Cardiac muscle cell (in vitro differentiated cells and primary cell): Measurements from ENCODE around the gene IQSEC3. TPM values are rescaled to one million over a fixed set of nuclear protein-coding genes. Genes with fewer than 3 reads are reported as not detected.
"Not testable (repeated sequence)": the region's sequence is repeated elsewhere in the genome, so short reads cannot be mapped to it uniquely, and the experiment has no call there.

ENCODE experiments used
- DNase-seq, 2 donors: peaks; one replicate each; pipeline versions ENCODE4 v3.0.0 to v3.0.0-alpha.2; 2010 to 2017; ENCODE audit warnings: low read depth in 1 of 2, low spot score in 1 of 2
- H3K27ac ChIP-seq: fragments of 200-600 bp; sonication (generic); 2 replicates; pipeline ENCODE4 v1.5.1; 2016
- H3K27me3 ChIP-seq: fragments of 200-600 bp; sonication (generic); 2 replicates; pipeline ENCODE4 v1.6.0; 2016; ENCODE audit warnings: control low read depth
- H3K36me3 ChIP-seq: fragments of 200-600 bp; sonication (generic); 2 replicates; pipeline ENCODE4 v1.5.1; 2016; ENCODE audit warnings: control low read depth
- H3K4me1 ChIP-seq: fragments of 200-600 bp; sonication (generic); 2 replicates; pipeline ENCODE4 v1.8.1; 2017; ENCODE audit warnings: low read depth, mild to moderate bottlenecking, mixed run types
- H3K4me3 ChIP-seq: fragments of 200-600 bp; sonication (generic); 2 replicates; pipeline ENCODE4 v1.5.1; 2016; ENCODE audit warnings: mild to moderate bottlenecking
- H3K9me3 ChIP-seq: fragments of 200-600 bp; sonication (generic); 2 replicates; pipeline ENCODE4 v1.5.1; 2017; ENCODE audit warnings: low read depth, mild to moderate bottlenecking, control low read depth
- polyA plus RNA-seq: library from polyadenylated mRNA; unstranded; fragments of >200 nt; fragmentation: Nextera tagmentation; extraction: Ambion mirVana; gene quantifications from 2 replicates; pipeline ENCODE4 v1.2.1, GENCODE V29; 2016
- total RNA-seq: library from RNA; depleted of rRNA; stranded (reverse); fragments of >200 nt; gene quantifications from 2 replicates; pipeline ENCODE4 v1.2.3, GENCODE V29; 2016
- TF ChIP-seq, protein P1 (sequence below): IDR thresholded peaks from 2 replicates; pipeline ENCODE4 v1.5.1; 2012; ENCODE audit warnings: low read depth, mild to moderate bottlenecking, low read length

IQSEC3 gene
- total and polyA plus RNA-seq, 2 experiments from 2014 or later, result 0.42 to 2.7 TPM

DNA sequence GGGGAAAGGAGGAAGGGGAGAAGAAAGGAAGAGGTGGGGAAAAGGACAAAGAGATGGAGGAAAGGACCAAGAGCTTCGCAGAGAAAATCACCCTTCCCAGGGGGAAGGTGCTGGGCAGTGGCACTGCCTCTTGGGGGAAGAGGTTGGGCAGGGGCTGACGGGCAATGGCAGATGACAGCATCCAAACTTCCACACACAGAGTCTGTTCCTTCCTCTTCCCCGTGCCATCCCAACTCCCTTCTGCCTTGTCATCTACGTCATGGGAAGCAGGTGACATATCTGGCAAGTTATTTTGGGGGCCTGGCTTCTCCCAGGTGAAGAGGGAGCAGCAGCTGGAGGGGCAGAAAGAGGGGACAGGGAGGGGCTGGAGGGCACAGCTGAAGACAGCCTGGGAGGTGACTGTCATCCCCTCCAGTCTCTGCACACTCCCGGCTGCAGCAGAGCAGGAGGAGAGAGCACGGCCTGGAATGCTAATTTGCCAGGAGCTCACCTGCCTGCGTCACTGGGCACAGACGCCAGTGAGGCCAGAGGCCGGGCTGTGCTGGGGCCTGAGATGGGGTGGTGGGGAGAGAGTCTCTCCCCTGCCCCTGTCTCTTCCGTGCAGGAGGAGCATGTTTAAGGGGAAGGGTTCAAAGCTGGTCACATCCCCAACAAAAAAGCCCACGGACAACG, 43.9 kb upstream of the IQSEC3 start:
- Histone ChIP-seq H3K4me3 (no peak overlapping the region), H3K4me1 (no peaks in the 10 kb centered on the region), H3K9me3 (no peaks in the 10 kb centered on the region), H3K36me3 (no peaks in the 10 kb centered on the region), H3K27me3 (no peaks in the 10 kb centered on the region), H3K27ac (no peak overlapping the region)
- TF ChIP-seq, protein P1, sequence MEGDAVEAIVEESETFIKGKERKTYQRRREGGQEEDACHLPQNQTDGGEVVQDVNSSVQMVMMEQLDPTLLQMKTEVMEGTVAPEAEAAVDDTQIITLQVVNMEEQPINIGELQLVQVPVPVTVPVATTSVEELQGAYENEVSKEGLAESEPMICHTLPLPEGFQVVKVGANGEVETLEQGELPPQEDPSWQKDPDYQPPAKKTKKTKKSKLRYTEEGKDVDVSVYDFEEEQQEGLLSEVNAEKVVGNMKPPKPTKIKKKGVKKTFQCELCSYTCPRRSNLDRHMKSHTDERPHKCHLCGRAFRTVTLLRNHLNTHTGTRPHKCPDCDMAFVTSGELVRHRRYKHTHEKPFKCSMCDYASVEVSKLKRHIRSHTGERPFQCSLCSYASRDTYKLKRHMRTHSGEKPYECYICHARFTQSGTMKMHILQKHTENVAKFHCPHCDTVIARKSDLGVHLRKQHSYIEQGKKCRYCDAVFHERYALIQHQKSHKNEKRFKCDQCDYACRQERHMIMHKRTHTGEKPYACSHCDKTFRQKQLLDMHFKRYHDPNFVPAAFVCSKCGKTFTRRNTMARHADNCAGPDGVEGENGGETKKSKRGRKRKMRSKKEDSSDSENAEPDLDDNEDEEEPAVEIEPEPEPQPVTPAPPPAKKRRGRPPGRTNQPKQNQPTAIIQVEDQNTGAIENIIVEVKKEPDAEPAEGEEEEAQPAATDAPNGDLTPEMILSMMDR, result no peak
- no peak for DNase-seq

DNA sequence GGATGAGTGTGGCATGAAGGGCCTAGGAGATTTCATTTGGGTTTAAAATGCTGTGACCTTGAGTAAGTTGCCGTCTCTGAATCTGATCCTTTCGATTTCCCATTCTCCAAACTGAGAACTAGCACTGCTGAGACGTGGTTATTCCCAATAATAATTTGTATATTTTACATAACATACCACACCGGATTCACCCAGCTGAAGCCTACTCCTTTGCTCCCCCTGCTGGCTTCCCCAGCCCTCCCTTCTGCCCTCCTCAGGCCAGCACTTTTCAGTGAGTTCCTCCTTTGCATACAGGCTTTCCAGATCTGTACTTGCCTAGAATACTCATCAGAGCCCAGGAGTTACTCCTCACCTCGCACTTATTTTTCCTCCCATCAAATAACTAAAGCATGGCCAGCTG, 38.7 kb upstream of the IQSEC3 start:
- not testable (repeated sequence) for H3K4me3 ChIP-seq, DNase-seq, H3K4me1 ChIP-seq, H3K9me3 ChIP-seq, H3K36me3 ChIP-seq, H3K27ac ChIP-seq, H3K27me3 ChIP-seq

DNA sequence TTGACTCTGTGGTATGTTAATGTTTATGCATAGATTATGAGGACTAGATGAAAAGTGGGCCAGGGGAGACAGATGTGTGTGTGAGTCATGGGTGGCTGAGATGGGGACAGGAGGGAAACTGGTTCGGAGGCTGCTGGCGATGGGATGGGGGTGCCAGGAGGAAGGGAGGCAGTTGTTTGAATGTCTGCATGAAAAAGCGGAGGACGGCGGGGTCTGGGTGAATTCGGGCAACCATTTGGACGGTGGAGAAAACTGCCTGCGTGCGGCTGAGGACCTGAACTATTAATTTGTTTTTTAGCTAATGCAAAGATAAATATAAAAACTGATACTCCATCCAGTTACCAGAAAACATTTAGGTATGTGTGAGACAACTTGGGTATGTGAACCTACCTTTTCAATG, 27.8 kb upstream of the IQSEC3 start:
- not testable (repeated sequence) for DNase-seq, H3K27me3 ChIP-seq, H3K9me3 ChIP-seq, H3K27ac ChIP-seq, H3K4me1 ChIP-seq, H3K36me3 ChIP-seq, H3K4me3 ChIP-seq

DNA sequence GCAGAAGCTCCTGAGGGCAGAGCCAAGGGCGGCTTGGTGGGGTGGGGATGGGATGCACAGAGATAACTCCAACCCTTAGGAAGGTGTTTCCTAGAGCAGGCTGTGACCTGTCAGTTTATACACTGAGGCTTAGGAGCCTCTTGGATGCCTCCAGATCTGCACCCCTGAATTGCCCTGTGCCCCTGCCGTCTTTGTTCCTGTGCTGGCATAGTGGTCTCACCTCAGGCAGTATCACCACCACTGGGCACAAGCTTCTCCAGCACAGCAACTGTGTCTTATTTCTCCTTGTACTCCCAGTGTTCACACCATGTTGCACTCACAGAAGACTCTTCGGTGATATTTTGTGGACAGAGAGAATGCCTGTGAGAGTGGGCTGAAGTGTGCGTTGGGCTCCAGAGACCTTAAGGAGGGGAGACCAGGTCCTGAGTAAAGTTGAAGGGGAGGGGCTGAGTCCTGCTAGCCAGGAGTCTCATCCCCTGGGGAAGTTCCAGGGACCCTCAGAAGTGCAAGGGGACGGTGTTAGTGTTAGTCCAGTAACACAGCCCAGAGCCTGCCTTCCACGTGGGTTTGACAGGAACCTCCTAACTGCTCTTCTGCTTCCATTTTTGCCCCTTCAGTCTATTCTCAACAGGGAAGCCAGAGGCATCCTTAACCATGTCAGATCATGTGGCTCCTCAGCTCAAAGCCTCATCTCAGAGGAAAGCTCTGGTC, 26.9 kb upstream of the IQSEC3 start:
- H3K36me3 ChIP-seq, H3K27me3 ChIP-seq, H3K4me1 ChIP-seq, H3K4me3 ChIP-seq, H3K27ac ChIP-seq, DNase-seq, H3K9me3 ChIP-seq: not testable (repeated sequence)

DNA sequence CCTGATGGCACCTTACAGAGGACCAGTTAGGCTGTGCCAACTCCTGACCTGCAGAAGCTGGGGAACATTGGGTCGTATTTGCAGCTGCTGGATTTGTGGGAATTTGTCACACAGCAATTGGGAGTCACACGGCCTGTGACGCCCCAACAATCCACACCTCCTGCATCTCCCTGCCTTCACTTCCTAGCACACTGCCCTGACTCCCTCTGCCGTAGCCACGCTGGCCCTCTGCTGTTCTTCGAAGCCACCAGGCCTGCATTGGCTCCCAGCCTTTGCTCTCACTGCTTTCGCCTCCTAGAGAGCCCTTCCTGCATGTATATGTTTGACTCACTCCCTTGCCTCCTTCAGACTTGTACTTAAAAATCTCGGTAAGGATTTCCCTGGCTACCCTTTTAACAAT, 22.2 kb upstream of the IQSEC3 start:
- H3K36me3 ChIP-seq, H3K27ac ChIP-seq, DNase-seq, H3K4me3 ChIP-seq, H3K4me1 ChIP-seq, H3K9me3 ChIP-seq, H3K27me3 ChIP-seq: not testable (repeated sequence)

DNA sequence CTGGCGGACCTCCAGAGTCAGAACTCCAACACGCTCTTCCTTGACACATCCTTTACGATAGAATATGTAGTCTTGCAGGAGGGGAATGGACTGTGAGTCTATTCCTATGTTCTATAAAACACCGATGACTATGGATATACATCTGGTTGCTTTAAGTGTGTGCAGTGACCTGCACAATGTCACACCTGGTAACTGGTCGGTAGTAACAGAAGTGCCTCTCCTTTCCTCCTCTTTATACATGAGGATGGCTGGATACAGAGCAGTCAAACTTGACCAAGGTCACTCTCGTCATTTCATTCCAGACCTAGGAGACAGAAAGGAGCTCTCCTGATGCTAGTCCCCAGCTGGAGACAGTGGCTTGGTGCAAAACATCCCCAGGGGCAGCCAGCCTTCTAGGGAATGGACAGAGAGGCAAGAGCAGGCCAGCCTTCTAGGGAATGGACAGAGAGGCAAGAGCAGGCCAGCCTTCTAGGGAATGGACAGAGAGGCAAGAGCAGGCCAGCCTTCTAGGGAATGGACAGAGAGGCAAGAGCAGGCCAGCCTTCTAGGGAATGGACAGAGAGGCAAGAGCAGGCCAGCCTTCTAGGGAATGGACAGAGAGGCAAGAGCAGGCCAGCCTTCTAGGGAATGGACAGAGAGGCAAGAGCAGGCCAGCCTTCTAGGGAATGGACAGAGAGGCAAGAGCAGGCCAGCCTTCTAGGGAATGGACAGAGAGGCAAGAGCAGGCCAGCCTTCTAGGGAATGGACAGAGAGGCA, 21.2 kb upstream of the IQSEC3 start:
- H3K27me3 ChIP-seq, H3K27ac ChIP-seq, H3K4me1 ChIP-seq, H3K36me3 ChIP-seq, DNase-seq, H3K9me3 ChIP-seq, H3K4me3 ChIP-seq: not testable (repeated sequence)

DNA sequence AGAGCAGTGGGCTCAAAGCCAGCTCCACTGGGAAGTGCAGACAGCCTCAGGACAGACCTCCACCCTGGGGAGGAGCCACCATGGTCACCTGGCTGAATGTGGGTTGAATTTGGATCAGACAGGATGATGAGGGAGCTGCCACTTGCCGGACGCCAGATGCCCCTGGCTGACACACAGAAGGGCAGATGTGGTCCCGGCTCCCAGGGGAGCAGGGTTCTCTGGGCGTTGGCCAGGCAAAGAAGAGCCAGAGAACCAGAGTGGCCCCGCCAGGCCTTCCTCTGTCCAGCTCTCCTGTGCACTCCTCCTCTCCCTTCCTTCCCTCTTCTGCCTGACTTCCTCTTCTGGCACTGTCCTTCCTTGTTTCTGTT, 20.6 kb upstream of the IQSEC3 start:
- H3K27me3 ChIP-seq, H3K4me3 ChIP-seq, H3K27ac ChIP-seq, H3K4me1 ChIP-seq, H3K9me3 ChIP-seq, H3K36me3 ChIP-seq, DNase-seq: not testable (repeated sequence)

DNA sequence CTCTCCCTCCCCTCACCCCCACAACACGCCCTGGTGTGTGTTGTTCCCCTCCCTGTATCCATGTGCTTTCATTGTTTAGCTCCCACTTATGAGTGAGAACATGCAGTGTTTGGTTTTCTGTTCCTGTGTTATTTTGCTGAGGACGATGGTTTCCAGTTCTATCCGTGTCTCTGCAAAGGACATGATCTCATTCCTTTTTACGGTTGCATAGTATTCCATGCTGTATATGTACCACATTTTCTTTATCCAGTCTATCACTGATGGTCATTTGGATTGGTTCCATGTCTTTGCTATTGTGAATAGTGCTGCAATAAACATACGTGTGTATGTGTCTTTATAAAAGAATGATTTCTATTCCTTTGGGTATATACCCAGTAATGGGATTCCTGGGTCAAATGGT, 20.0 kb upstream of the IQSEC3 start:
- not testable (repeated sequence) for H3K36me3 ChIP-seq, H3K27me3 ChIP-seq, H3K4me3 ChIP-seq, H3K27ac ChIP-seq, H3K9me3 ChIP-seq, H3K4me1 ChIP-seq, DNase-seq

DNA sequence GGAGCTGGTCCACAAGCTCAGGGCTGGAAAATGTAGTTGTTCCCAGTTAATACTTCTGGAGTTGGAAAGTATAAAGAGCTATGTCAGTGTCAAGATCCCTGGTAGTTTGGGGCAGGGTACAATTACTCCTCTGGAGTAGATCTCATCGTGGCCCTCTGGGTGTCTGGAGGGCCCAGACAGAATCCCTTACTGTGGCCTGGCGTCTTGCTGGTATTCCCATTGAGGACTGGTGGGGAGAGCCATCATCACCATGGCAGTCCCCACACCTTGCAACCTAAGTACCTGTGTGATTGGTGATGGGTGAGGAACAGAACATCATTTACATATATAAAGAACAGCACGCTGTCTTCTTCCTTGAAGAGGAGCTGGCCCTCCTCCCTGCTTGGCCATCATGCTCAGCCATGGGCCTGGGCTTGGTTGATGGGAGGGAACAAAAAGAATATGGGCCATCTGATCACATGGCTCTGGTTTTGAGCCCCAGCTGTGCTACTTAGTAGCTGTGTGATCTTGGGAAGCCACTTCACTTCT, 18.8 kb upstream of the IQSEC3 start:
- not testable (repeated sequence) for DNase-seq, H3K4me3 ChIP-seq, H3K4me1 ChIP-seq, H3K27ac ChIP-seq, H3K36me3 ChIP-seq, H3K27me3 ChIP-seq, H3K9me3 ChIP-seq

DNA sequence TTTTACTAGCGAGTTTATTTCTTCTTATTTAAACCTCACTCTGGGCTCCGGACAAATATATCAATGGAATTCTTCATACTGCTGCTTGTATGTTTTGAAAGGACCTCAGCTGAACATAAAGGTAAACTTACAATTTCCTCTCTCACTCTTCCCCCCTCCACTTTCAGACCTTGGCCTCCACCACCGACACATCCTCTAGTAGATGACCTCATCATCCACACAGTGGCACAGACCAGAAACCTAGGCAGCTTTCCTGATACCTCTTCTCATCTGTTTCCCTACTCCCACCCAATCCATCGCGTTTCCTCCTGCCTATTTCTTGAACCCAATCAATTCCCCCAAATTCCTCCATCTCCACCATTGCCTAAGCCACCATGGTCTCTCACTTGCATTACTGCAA, 17.4 kb upstream of the IQSEC3 start:
- DNase-seq, H3K4me1 ChIP-seq: not testable (repeated sequence)

DNA sequence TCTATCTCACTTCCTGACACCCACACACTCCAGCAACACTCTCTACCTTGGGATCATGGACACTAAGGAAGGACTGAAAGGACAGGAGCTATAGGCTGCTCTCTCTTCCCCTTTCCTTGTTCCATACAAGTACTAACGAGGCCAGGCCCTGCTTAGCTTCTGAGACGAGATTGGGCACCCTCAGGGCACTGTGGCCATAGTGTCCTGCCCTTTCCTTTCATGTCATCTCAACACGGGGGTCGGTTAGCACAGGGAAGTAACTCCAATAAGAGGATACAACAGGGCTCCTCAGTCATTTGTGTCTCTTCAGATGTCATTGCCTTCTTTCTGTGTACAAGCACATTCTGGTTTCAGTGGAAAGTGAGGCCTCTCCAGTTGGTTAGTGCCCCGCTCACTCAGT, 15.5 kb upstream of the IQSEC3 start:
- not testable (repeated sequence) for H3K4me3 ChIP-seq, H3K36me3 ChIP-seq, H3K4me1 ChIP-seq, DNase-seq, H3K9me3 ChIP-seq, H3K27ac ChIP-seq, H3K27me3 ChIP-seq

More for the DNA sequence above, 17.4 kb upstream of the IQSEC3 start:
- H3K4me3 ChIP-seq, H3K27me3 ChIP-seq, H3K9me3 ChIP-seq, H3K27ac ChIP-seq, H3K36me3 ChIP-seq: not testable (repeated sequence)

DNA sequence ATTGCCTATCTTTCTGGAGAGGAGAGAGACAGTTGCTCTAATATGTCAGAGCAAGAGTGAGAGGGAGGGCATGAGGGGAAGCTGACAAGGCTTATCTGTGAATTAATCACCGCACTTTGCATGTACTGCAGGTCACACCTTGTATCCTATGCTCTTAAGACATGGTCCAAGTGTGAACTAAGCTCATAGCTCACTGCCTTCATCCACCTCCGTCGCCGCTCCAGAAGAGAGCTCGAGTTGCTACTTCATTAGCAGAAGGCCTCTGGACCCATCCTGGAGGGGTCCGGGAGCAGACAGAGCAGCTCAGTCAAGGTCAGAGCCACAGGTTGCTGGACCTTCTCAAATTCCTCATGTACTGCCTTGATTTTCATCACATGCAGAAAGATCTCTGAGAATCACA, 14.6 kb upstream of the IQSEC3 start:
- H3K36me3 ChIP-seq, H3K4me1 ChIP-seq, DNase-seq: not testable (repeated sequence)

More for the DNA sequence above, 14.6 kb upstream of the IQSEC3 start:
- not testable (repeated sequence) for H3K4me3 ChIP-seq, H3K27me3 ChIP-seq, H3K27ac ChIP-seq, H3K9me3 ChIP-seq
